SK-N-SH (cell line): ENCODE measurements around the gene CSRNP3. TPM values are rescaled to one million over a fixed set of nuclear protein-coding genes. Genes with fewer than 3 reads are reported as not detected.

ENCODE experiments used
- CTCF ChIA-PET: fragments of 300-600, 350-600 bp; formaldehyde crosslinking; extraction: SDS; loops from one replicate; lab custom pipeline; 2021; lab: Yijun Ruan, JAX
- POLR2A ChIA-PET: fragments of 350-600 bp; sonication (Branson Sonifier 250); formaldehyde crosslinking; extraction: SDS; loops from one replicate; lab custom pipeline; 2020; ENCODE audit warnings: antibody characterized with exemption, inconsistent platforms; lab: Yijun Ruan, JAX
- DNase-seq: peaks from one replicate; pipeline ENCODE4 v3.0.0; 2012
- H2AFZ ChIP-seq: fragments of 200-600 bp; sonication (generic); 2 replicates; pipeline ENCODE4 v1.8.1; 2016; ENCODE audit warnings: antibody characterized with exemption, mild to moderate bottlenecking, low read depth
- H3F3A ChIP-seq: fragments of 200-600 bp; sonication (generic); replicated peaks from 2 replicates; pipeline ENCODE3; 2016; ENCODE audit warnings: antibody characterized with exemption, mild to moderate bottlenecking; ENCODE audit not compliant: insufficient read depth
- H3K27ac ChIP-seq, 2 experiments: fragments of 200-500 bp in 1 of 2; fragments of 200-600 bp in 1 of 2; sonication (Bioruptor generic) in 1 of 2; sonication (generic), shearing (Covaris generic) in 1 of 2; 2 replicates each; pipeline versions ENCODE4 v1.5.1 to v1.6.1; 2014 to 2016; ENCODE audit warnings: low read depth in 2 of 2, inconsistent platforms in 1 of 2, low read length in 1 of 2, mild to moderate bottlenecking in 1 of 2, mixed read lengths in 1 of 2
- H3K27me3 ChIP-seq: fragments of 200-600 bp; sonication (generic), shearing (Covaris generic); 2 replicates; pipeline ENCODE4 v1.6.1; 2016; ENCODE audit warnings: mixed run types; ENCODE audit not compliant: insufficient read depth
- H3K36me3 ChIP-seq, 2 experiments: fragments of 200-500 bp in 1 of 2; fragments of 200-600 bp in 1 of 2; sonication (Bioruptor generic) in 1 of 2; sonication (generic) in 1 of 2; replicated peaks in 1 of 2; 2 replicates each; pipeline versions ENCODE3 to v1.5.1; 2014 to 2016; ENCODE audit warnings: low read length in 1 of 2, mild to moderate bottlenecking in 1 of 2; ENCODE audit not compliant: insufficient read depth in 2 of 2, control insufficient read depth in 1 of 2
- H3K4me1 ChIP-seq, 2 experiments: fragments of 200-500 bp in 1 of 2; fragments of 200-600 bp in 1 of 2; sonication (Bioruptor generic) in 1 of 2; sonication (generic), shearing (Covaris generic) in 1 of 2; 2 replicates each; pipeline versions ENCODE4 v1.5.1 to v1.6.1; 2014 to 2016; ENCODE audit warnings: low read depth in 1 of 2, low read length in 1 of 2, mixed run types in 1 of 2; ENCODE audit not compliant: insufficient read depth in 2 of 2, control insufficient read depth in 1 of 2
- H3K4me2 ChIP-seq: fragments of 200-600 bp; sonication (generic), shearing (Covaris generic); 2 replicates; pipeline ENCODE4 v1.6.1; 2017; ENCODE audit warnings: mixed run types
- H3K4me3 ChIP-seq, 2 experiments: fragments of 200-500 bp in 1 of 2; fragments of 200-600 bp in 1 of 2; sonication (Bioruptor generic) in 1 of 2; sonication (generic), shearing (Covaris generic) in 1 of 2; 2 replicates each; pipeline versions ENCODE4 v1.5.1 to v1.8.1; 2014 to 2016; ENCODE audit warnings: low read depth in 2 of 2, inconsistent platforms in 1 of 2, low read length in 1 of 2, mild to moderate bottlenecking in 1 of 2, mixed read lengths in 1 of 2, moderate library complexity in 1 of 2
- H3K79me2 ChIP-seq: fragments of 200-600 bp; sonication (generic); 2 replicates; pipeline ENCODE4 v1.8.1; 2017; ENCODE audit warnings: mild to moderate bottlenecking; ENCODE audit not compliant: insufficient read depth
- H3K9ac ChIP-seq: fragments of 200-600 bp; sonication (generic); 2 replicates; pipeline ENCODE4 v1.6.1; 2017; ENCODE audit warnings: mixed run types
- H3K9me2 ChIP-seq: fragments of 200-600 bp; sonication (generic); 2 replicates; pipeline ENCODE4 v1.6.1; 2017; ENCODE audit warnings: mixed run types
- H3K9me3 ChIP-seq: fragments of 200-600 bp; sonication (generic); 2 replicates; pipeline ENCODE4 v1.6.1; 2017; ENCODE audit warnings: mixed run types, mild to moderate bottlenecking, moderate library complexity
- H4K20me1 ChIP-seq: fragments of 200-600 bp; sonication (generic); 2 replicates; pipeline ENCODE4 v1.6.1; 2017; ENCODE audit warnings: mild to moderate bottlenecking, mixed run types; ENCODE audit not compliant: insufficient read depth
- CHD2 ChIP-seq: fragments of 150-350 bp; IDR thresholded peaks from 2 replicates; pipeline ENCODE4 v1.6.1; 2018; ENCODE audit warnings: low read length; ENCODE audit not compliant: partially characterized antibody
- ELF1 ChIP-seq: IDR thresholded peaks from 2 replicates; pipeline ENCODE4 v1.4.0; 2012
- EP300 ChIP-seq, 2 experiments: IDR thresholded peaks; 2 replicates each; pipeline versions ENCODE4 v1.4.0 to v1.6.1; 2012; ENCODE audit warnings: borderline replicate concordance in 1 of 2, low read depth in 1 of 2, low read length in 1 of 2
- FOSL2 ChIP-seq: IDR thresholded peaks from 2 replicates; pipeline ENCODE4 v1.4.0; 2012; ENCODE audit warnings: low read depth, mild to moderate bottlenecking, moderate library complexity, borderline replicate concordance
- FOXJ3 ChIP-seq: sonication (generic); formaldehyde crosslinking; IDR thresholded peaks from 2 replicates; pipeline ENCODE4 v1.5.1; 2020; ENCODE audit warnings: mild to moderate bottlenecking, missing genetic modification reagents
- FOXM1 ChIP-seq: IDR thresholded peaks from 2 replicates; pipeline ENCODE4 v1.4.0; 2012; ENCODE audit warnings: low read depth, mild to moderate bottlenecking
- GABPA ChIP-seq: IDR thresholded peaks from 2 replicates; pipeline ENCODE4 v1.4.0; 2012; ENCODE audit warnings: low read depth, mild to moderate bottlenecking
- MEF2A ChIP-seq: IDR thresholded peaks from 2 replicates; pipeline ENCODE4 v1.4.0; 2012; ENCODE audit warnings: low read depth, borderline replicate concordance
- NFIC ChIP-seq: IDR thresholded peaks from 2 replicates; pipeline ENCODE4 v1.4.0; 2012; ENCODE audit warnings: borderline replicate concordance
- NRF1 ChIP-seq: IDR thresholded peaks from 2 replicates; pipeline ENCODE4 v1.6.1; 2012; ENCODE audit warnings: low read depth, mild to moderate bottlenecking, low read length
- PBX3 ChIP-seq: IDR thresholded peaks from 2 replicates; pipeline ENCODE4; 2012
- RFX5 ChIP-seq: IDR thresholded peaks from 2 replicates; pipeline ENCODE4 v1.6.1; 2012; ENCODE audit warnings: mild to moderate bottlenecking, improper control_type of control experiment, low read length
- SIN3A ChIP-seq: IDR thresholded peaks from 2 replicates; pipeline ENCODE4 v1.6.1; 2012; ENCODE audit warnings: low read depth, mild to moderate bottlenecking, low read length, moderate library complexity, borderline replicate concordance
- TCF12 ChIP-seq: IDR thresholded peaks from 2 replicates; pipeline ENCODE4 v1.4.0; 2012
- TEAD4 ChIP-seq: IDR thresholded peaks from 2 replicates; pipeline ENCODE4 v1.4.0; 2012; ENCODE audit warnings: mild to moderate bottlenecking, borderline replicate concordance; ENCODE audit not compliant: insufficient read depth
- WGBS: methylation state at CpG from one replicate; pipeline ENCODE4 v1.1.6; 2017; ENCODE audit warnings: low lambda C conversion rate; 5-methylcytosine and 5-hydroxymethylcytosine counted together
- polyA plus RNA-seq, 3 experiments: library from polyadenylated mRNA; depleted of rRNA; stranded (reverse); fragments of >200 nt; gene quantifications; 2 replicates each; pipeline ENCODE4 v1.2.3, GENCODE V29; 2012
- TF ChIP-seq, protein P1 (sequence below): fragments of 200-600 bp; sonication (generic); IDR thresholded peaks from 2 replicates; pipeline ENCODE4 v1.6.1; 2017; ENCODE audit warnings: antibody characterized with exemption, mild to moderate bottlenecking, moderate library complexity
- TF ChIP-seq, protein P2 (sequence below): fragments of 150-350 bp; IDR thresholded peaks from 2 replicates; pipeline ENCODE4 v1.6.1; 2017; ENCODE audit warnings: antibody characterized with exemption, low read length, low read depth, borderline replicate concordance
- TF ChIP-seq, protein P3 (sequence below): IDR thresholded peaks from 2 replicates; pipeline ENCODE4 v1.4.0; 2012; ENCODE audit warnings: low read depth, borderline replicate concordance

The CSRNP3 gene
- polyA plus RNA-seq, 1 of the 3 experiments (the other 2 are of a cell fraction): 1.0 TPM

- TF ChIP-seq PBX3: no peak
- TF ChIP-seq FOSL2: no peak
- TF ChIP-seq GABPA: no peak
- TF ChIP-seq NRF1: no peak
- TF ChIP-seq SIN3A: no peak
- no peak for TF ChIP-seq MEF2A
- Histone ChIP-seq H3K4me2 (no peak overlapping the region), H3K79me2 (no peaks in the 10 kb centered on the region), H3K4me3 (no peak overlapping the region), H2AFZ (no peak overlapping the region), H3K4me1 (peaks cover 0 to 10% of the 10 kb centered on the region in 2 experiments; a peak in 1 of 4 replicates), H3K9me2 (no peaks in the 10 kb centered on the region; the same call in 1 of the 2 replicates), H3K27ac (no peak overlapping the region), H4K20me1 (no peaks in the 10 kb centered on the region), H3F3A (no peaks in the 10 kb centered on the region), H3K9ac (no peak overlapping the region), H3K36me3 (no peaks in the 10 kb centered on the region), H3K27me3 (no peaks in the 10 kb centered on the region), H3K9me3 (no peaks in the 10 kb centered on the region)
- CTCF ChIA-PET: no interaction called here
- WGBS: 84% methylated on average over 1 of the region's 1 CpG
- POLR2A ChIA-PET: no interaction called here
- DNase-seq: no peak
Measured at GRCh38 chr2:165454905-165455304, 14.6 kb upstream of the CSRNP3 start.

DNA sequence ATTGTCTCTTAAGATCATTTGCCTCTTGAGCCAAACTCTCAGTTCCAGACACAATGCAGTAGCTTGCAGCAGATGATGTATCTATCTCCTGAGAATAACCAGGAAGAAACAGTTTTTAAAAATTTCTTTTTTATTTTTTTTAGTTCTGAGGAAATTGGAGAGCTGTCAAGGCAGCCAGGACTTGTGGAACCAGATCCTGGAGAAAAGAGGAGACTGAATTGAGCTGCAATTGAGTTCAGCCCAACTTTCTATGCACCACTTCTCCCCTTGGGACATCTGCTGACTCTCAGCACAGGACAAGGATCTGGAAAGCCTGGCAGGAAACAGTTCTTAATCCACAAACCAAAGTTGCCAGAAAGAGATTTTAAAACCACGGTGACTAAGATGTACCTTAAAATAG lies 13.5 kb upstream of the CSRNP3 start:
- CTCF ChIA-PET: no interaction called here

More for the DNA sequence above, 13.5 kb upstream of the CSRNP3 start:
- Histone ChIP-seq H3K4me1 (peaks cover 0 to 5% of the 10 kb centered on the region in 2 experiments; a peak in 1 of 4 replicates), H3K9me3 (no peaks in the 10 kb centered on the region), H3K9ac (no peak overlapping the region), H3F3A (no peaks in the 10 kb centered on the region), H3K36me3 (no peaks in the 10 kb centered on the region), H3K79me2 (no peaks in the 10 kb centered on the region), H2AFZ (no peak overlapping the region), H3K4me2 (no peak overlapping the region), H3K4me3 (no peak overlapping the region), H3K9me2 (no peaks in the 10 kb centered on the region; the same call in 1 of the 2 replicates)
- POLR2A ChIA-PET: no interaction called here
- no peak for TF ChIP-seq RFX5
- no peak for TF ChIP-seq TEAD4
- no peak for TF ChIP-seq FOXM1
- no peak for TF ChIP-seq FOSL2
- no peak for TF ChIP-seq ELF1
- TF ChIP-seq, protein P1, sequence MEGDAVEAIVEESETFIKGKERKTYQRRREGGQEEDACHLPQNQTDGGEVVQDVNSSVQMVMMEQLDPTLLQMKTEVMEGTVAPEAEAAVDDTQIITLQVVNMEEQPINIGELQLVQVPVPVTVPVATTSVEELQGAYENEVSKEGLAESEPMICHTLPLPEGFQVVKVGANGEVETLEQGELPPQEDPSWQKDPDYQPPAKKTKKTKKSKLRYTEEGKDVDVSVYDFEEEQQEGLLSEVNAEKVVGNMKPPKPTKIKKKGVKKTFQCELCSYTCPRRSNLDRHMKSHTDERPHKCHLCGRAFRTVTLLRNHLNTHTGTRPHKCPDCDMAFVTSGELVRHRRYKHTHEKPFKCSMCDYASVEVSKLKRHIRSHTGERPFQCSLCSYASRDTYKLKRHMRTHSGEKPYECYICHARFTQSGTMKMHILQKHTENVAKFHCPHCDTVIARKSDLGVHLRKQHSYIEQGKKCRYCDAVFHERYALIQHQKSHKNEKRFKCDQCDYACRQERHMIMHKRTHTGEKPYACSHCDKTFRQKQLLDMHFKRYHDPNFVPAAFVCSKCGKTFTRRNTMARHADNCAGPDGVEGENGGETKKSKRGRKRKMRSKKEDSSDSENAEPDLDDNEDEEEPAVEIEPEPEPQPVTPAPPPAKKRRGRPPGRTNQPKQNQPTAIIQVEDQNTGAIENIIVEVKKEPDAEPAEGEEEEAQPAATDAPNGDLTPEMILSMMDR: no peak
- no peak for TF ChIP-seq CHD2
- TF ChIP-seq TCF12: no peak
- no peak for TF ChIP-seq FOXJ3 (CRISPR knock-in tag)
- TF ChIP-seq, protein P2, sequence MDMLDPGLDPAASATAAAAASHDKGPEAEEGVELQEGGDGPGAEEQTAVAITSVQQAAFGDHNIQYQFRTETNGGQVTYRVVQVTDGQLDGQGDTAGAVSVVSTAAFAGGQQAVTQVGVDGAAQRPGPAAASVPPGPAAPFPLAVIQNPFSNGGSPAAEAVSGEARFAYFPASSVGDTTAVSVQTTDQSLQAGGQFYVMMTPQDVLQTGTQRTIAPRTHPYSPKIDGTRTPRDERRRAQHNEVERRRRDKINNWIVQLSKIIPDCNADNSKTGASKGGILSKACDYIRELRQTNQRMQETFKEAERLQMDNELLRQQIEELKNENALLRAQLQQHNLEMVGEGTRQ: no peak
- TF ChIP-seq EP300 (IDR thresholded peaks at IDR 0.05; ENCODE audit: borderline replicate concordance in 1 of 2, low read depth in 1 of 2, low read length in 1 of 2): no peak
- no peak for TF ChIP-seq NFIC
- TF ChIP-seq, protein P3, sequence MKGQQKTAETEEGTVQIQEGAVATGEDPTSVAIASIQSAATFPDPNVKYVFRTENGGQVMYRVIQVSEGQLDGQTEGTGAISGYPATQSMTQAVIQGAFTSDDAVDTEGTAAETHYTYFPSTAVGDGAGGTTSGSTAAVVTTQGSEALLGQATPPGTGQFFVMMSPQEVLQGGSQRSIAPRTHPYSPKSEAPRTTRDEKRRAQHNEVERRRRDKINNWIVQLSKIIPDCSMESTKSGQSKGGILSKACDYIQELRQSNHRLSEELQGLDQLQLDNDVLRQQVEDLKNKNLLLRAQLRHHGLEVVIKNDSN: no peak
- TF ChIP-seq SIN3A: no peak
- TF ChIP-seq, all 33 proteins: peak for 0
- no peaks in the 10 kb centered on the region for H3K27me3 ChIP-seq
- no peak overlapping the region for H3K27ac ChIP-seq
- no peaks in the 10 kb centered on the region for H4K20me1 ChIP-seq
- 13% methylated on average over 1 of the region's 1 CpG for WGBS
- DNase-seq: no peak
